GM23338 (cell line): ENCODE results near the gene GNPTG. TPM values are rescaled to one million over a fixed set of nuclear protein-coding genes. Genes with fewer than 3 reads are reported as not detected.

Experiments used
- ATAC-seq: fragments of 200-7000 bp; cut with Tn5 transposase; 3 replicates; pipeline ENCODE4 v1.9.1; 2020
- DNase-seq: peaks from one replicate; pipeline ENCODE4 v3.0.0-alpha.2; 2015; ENCODE audit warnings: low spot score
- H2AFZ ChIP-seq: fragments of 200-600 bp; sonication (generic); 2 replicates; pipeline ENCODE4 v1.8.0; 2016; ENCODE audit warnings: antibody characterized with exemption, mild to moderate bottlenecking, moderate library complexity
- H3F3A ChIP-seq: fragments of 200-600 bp; sonication (generic); replicated peaks from 2 replicates; pipeline ENCODE4 v1.8.0; 2017; ENCODE audit warnings: antibody characterized with exemption, mixed run types, low read depth
- H3K27ac ChIP-seq: fragments of 200-600 bp; sonication (generic); 2 replicates; pipeline ENCODE4 v1.6.1; 2016; ENCODE audit warnings: low read depth
- H3K27me3 ChIP-seq: fragments of 200-600 bp; sonication (generic); 2 replicates; pipeline ENCODE4 v1.8.0; 2016; ENCODE audit warnings: mild to moderate bottlenecking, mixed run types, moderate library complexity; ENCODE audit not compliant: insufficient read depth
- H3K36me3 ChIP-seq: fragments of 200-600 bp; sonication (generic); 2 replicates; pipeline ENCODE4 v1.8.0; 2016; ENCODE audit warnings: mild to moderate bottlenecking; ENCODE audit not compliant: insufficient read depth
- H3K4me1 ChIP-seq: fragments of 200-600 bp; sonication (generic); 2 replicates; pipeline ENCODE4 v1.8.0; 2016; ENCODE audit warnings: mild to moderate bottlenecking, moderate library complexity; ENCODE audit not compliant: insufficient read depth
- H3K4me2 ChIP-seq: fragments of 200-600 bp; sonication (generic); 2 replicates; pipeline ENCODE4 v1.7.1; 2017; ENCODE audit warnings: mixed run types
- H3K4me3 ChIP-seq: fragments of 200-600 bp; sonication (generic); 2 replicates; pipeline ENCODE4 v1.6.1; 2016; ENCODE audit warnings: mixed run types
- H3K79me2 ChIP-seq: fragments of 200-600 bp; sonication (generic); replicated peaks from 2 replicates; pipeline ENCODE4 v1.8.0; 2017; ENCODE audit warnings: mild to moderate bottlenecking; ENCODE audit not compliant: insufficient read depth
- H3K9me2 ChIP-seq: fragments of 200-600 bp; sonication (generic); 2 replicates; pipeline ENCODE4 v1.8.0; 2017; ENCODE audit not compliant: insufficient read depth
- H4K20me1 ChIP-seq: fragments of 200-600 bp; sonication (generic); replicated peaks from 2 replicates; pipeline ENCODE4 v1.8.0; 2017; ENCODE audit warnings: mild to moderate bottlenecking; ENCODE audit not compliant: insufficient read depth
- H3K27ac Mint-ChIP-seq: 2 replicates; pipeline ENCODE4 v1.8.0; 2020; ENCODE audit warnings: inconsistent platforms, mild to moderate bottlenecking, moderate library complexity, mixed read lengths
- H3K27me3 Mint-ChIP-seq: 3 replicates; pipeline ENCODE4 v1.8.0; 2022; ENCODE audit warnings: low read depth, mild to moderate bottlenecking, moderate library complexity, mixed read lengths, inconsistent platforms; ENCODE audit not compliant: insufficient read depth, poor library complexity
- H3K36me3 Mint-ChIP-seq: 3 replicates; pipeline ENCODE4 v1.8.0; 2021; ENCODE audit warnings: low read depth, mild to moderate bottlenecking, inconsistent platforms, moderate library complexity, mixed read lengths
- H3K4me1 Mint-ChIP-seq: 3 replicates; pipeline ENCODE4 v1.8.0; 2020; ENCODE audit warnings: mild to moderate bottlenecking, inconsistent platforms, mixed read lengths
- H3K4me3 Mint-ChIP-seq: 3 replicates; pipeline ENCODE4 v1.8.0; 2021; ENCODE audit warnings: moderate library complexity, mild to moderate bottlenecking, inconsistent platforms, mixed read lengths
- H3K9me3 Mint-ChIP-seq: 3 replicates; pipeline ENCODE4 v1.8.0; 2020; ENCODE audit warnings: moderate library complexity, mild to moderate bottlenecking, inconsistent platforms, mixed read lengths
- ETS1 ChIP-seq: IDR thresholded peaks from 2 replicates; pipeline ENCODE4 v1.6.1; 2016; ENCODE audit warnings: antibody characterized with exemption
- EZH2 ChIP-seq: fragments of 200-600 bp; sonication (generic); IDR thresholded peaks from one replicate; pipeline ENCODE4 v1.8.0; 2017; ENCODE audit warnings: antibody characterized with exemption, mild to moderate bottlenecking, low read depth; ENCODE audit not compliant: unreplicated experiment
- JUNB ChIP-seq: IDR thresholded peaks from one replicate; pipeline ENCODE4 v1.6.1; 2016; ENCODE audit warnings: antibody characterized with exemption; ENCODE audit not compliant: unreplicated experiment
- POLR2AphosphoS5 ChIP-seq: IDR thresholded peaks from 2 replicates; pipeline ENCODE4 v1.6.1; 2016; ENCODE audit warnings: antibody characterized with exemption, low read depth
- REST ChIP-seq: IDR thresholded peaks from one replicate; pipeline ENCODE4 v1.6.1; 2018; ENCODE audit warnings: antibody characterized with exemption; ENCODE audit not compliant: unreplicated experiment
- STAT1 ChIP-seq: IDR thresholded peaks from one replicate; pipeline ENCODE4 v1.6.1; 2016; ENCODE audit warnings: antibody characterized with exemption; ENCODE audit not compliant: unreplicated experiment
- ZNF114 ChIP-seq: fragments of 250-450 bp; sonication (Bioruptor Pico); IDR thresholded peaks from 2 replicates; pipeline ENCODE4 v1.5.0; 2020; ENCODE audit warnings: mild to moderate bottlenecking, moderate library complexity
- ZNF331 ChIP-seq: fragments of 250-450 bp; sonication (Bioruptor Pico); IDR thresholded peaks from 2 replicates; pipeline ENCODE4 v1.5.0; 2020; ENCODE audit warnings: low read depth, mild to moderate bottlenecking, moderate library complexity
- ZNF462 ChIP-seq: fragments of 250-450 bp; sonication (Bioruptor Pico); IDR thresholded peaks from 2 replicates; pipeline ENCODE4 v1.5.0; 2020; ENCODE audit warnings: mild to moderate bottlenecking, moderate library complexity
- polyA plus RNA-seq: library from polyadenylated mRNA; unstranded; fragments of >200 nt; fragmentation: Nextera tagmentation; extraction: Ambion mirVana; gene quantifications from 2 replicates; pipeline ENCODE4 v1.2.1, GENCODE V29; 2016
- total RNA-seq: library from RNA; depleted of rRNA; stranded (reverse); fragments of >200 nt; shearing (Covaris generic); gene quantifications from 2 replicates; pipeline ENCODE4 v1.2.3, GENCODE V29; 2014

The GNPTG gene
- total and polyA plus RNA-seq, 2 experiments from 2014 or later = 23.3 to 41.0 TPM

GRCh38 chr16:1311212-1311737 lies 40.5 kb upstream of the GNPTG start:
- Histone ChIP-seq H3K27ac (no peak overlapping the region), H3K4me2 (peak overlapping the region; percentile 99), H3K9me2 (no peaks in the 10 kb centered on the region), H3K79me2 (peaks cover 63% of the 10 kb centered on the region), H3K36me3 (peaks cover 14% of the 10 kb centered on the region; the same call in 1 of the 2 replicates), H4K20me1 (peaks cover 39% of the 10 kb centered on the region), H3K4me1 (peaks cover 7% of the 10 kb centered on the region; the same call in 1 of the 2 replicates), H3F3A (no peaks in the 10 kb centered on the region), H3K27me3 (no peaks in the 10 kb centered on the region), H2AFZ (no peak overlapping the region), H3K4me3 (peak overlapping the region; percentile 99)
- peak; percentile 12 for ATAC-seq
- H3K4me3 Mint-ChIP-seq = peak overlapping the region; percentile 96
- H3K9me3 Mint-ChIP-seq = no peaks in the 10 kb centered on the region; the same call in 2 of the 3 replicates
- no peak for DNase-seq
- peak overlapping the region; percentile 96; the same call in 1 of the 2 replicates for H3K27ac Mint-ChIP-seq
- H3K4me1 Mint-ChIP-seq = peaks cover 4% of the 10 kb centered on the region; the same call in 2 of the 3 replicates
- TF ChIP-seq ZNF114 (CRISPR knock-in tag) (no peak), EZH2 (no peak), ZNF462 (CRISPR knock-in tag) (no peak), JUNB (no peak), ZNF331 (no peak), POLR2AphosphoS5 (no peak), STAT1 (no peak), REST (no peak), ETS1 (no peak)
- peaks cover 20% of the 10 kb centered on the region for H3K27me3 Mint-ChIP-seq
- peaks cover 38% of the 10 kb centered on the region for H3K36me3 Mint-ChIP-seq
